A549 treated with RU486 at 1 μM for 4 hours (cell line): ENCODE results near the gene DNAJA1. TPM values are rescaled to one million over a fixed set of nuclear protein-coding genes. Genes with fewer than 3 reads are reported as not detected.

Experiments used
- total RNA-seq: library from RNA; stranded (reverse); fragments of 200-300 nt; extraction: Qiagen RNA extraction; gene quantifications from 5 replicates; pipeline ENCODE4 v1.2.3, GENCODE V29; 2022; ENCODE audit warnings: low read depth

The DNAJA1 gene
- 229 to 270 TPM (median 268 TPM) in 5 replicates for total RNA-seq

GRCh38 chr9:33024966-33025571, at the start of gene DNAJA1:
Gene DNAJA1, plus strand, starts transcription at chr9:33025273. Its CDS starts 1,212 bp downstream, at chr9:33026485.

GRCh38 chr9:33076046-33077004, 51.3 kb downstream of the DNAJA1 start, which contains the start of gene SMU1:
Gene SMU1, minus strand, starts transcription at chr9:33076674. Its CDS starts 66 bp downstream, at chr9:33076608.

Other genes with a start within 250 kb of the DNAJA1 start
- not detected in 5 replicates for gene TMEM215, start 241.7 kb upstream of the DNAJA1 start, total RNA-seq
- gene APTX, start 23.6 kb upstream of the DNAJA1 start, total RNA-seq, result 34.4 to 52.4 TPM (median 41.4 TPM) in 5 replicates
- 17.2 to 23.4 TPM (median 20.1 TPM) in 5 replicates for gene SMU1, start 51.4 kb downstream of the DNAJA1 start, total RNA-seq
- 122 to 183 TPM (median 172 TPM) in 5 replicates for gene B4GALT1, start 142.1 kb downstream of the DNAJA1 start, total RNA-seq
- not detected in 5 replicates for gene SPINK4, start 214.9 kb downstream of the DNAJA1 start, total RNA-seq
- 141 to 166 TPM (median 156 TPM) in 5 replicates for gene BAG1, start 239.4 kb downstream of the DNAJA1 start, total RNA-seq
- gene CHMP5, start 239.8 kb downstream of the DNAJA1 start, total RNA-seq, result 68.2 to 91.4 TPM (median 79.5 TPM) in 5 replicates